ENCODE data around the gene TMEM196. TPM values are rescaled to one million over a fixed set of nuclear protein-coding genes. Genes with fewer than 3 reads are reported as not detected.

TMEM196 gene
- total and polyA plus RNA-seq, 8 donors, result 0.19 to 5.2 (median 0.66) TPM

GRCh38 chr7:19744075-19744474 is 29.3 kb downstream of the TMEM196 start:
- WGBS, 2 donors, result 21 to 40% methylated on average over 1 of the region's 1 CpG
- no peak overlapping the region for H3K27ac ChIP-seq
- H3K4me3 ChIP-seq, result no peak overlapping the region
- TF ChIP-seq CTCF (IDR thresholded peaks at IDR 0.05), result no peak
- H3K4me1 ChIP-seq, result peaks cover 0 to 4% (median 0%) of the 10 kb centered on the region in 3 donors
- no peaks in the 10 kb centered on the region for H3K27me3 ChIP-seq
- H3K9me3 ChIP-seq, result no peaks in the 10 kb centered on the region
- ATAC-seq (no peak), FAIRE-seq (no peak), DNase-seq (no peak)
- H3K36me3 ChIP-seq, result no peaks in the 10 kb centered on the region
- intact Hi-C loops (cut with DNase I), result no loop called here

GRCh38 chr7:19728716-19729115 is 44.7 kb downstream of the TMEM196 start:
- H3K9me3 ChIP-seq, result no peaks in the 10 kb centered on the region
- TF ChIP-seq CTCF (IDR thresholded peaks at IDR 0.05), result no peak
- intact Hi-C loops (cut with DNase I), result no loop called here
- ATAC-seq, result no peak
- H3K4me1 ChIP-seq, result no peaks in the 10 kb centered on the region
- DNase-seq, result no peak
- peaks cover 0 to 4% (median 0%) of the 10 kb centered on the region in 4 donors for H3K27me3 ChIP-seq
- H3K36me3 ChIP-seq, result no peaks in the 10 kb centered on the region
- WGBS, 2 donors, result 68 to 78% methylated on average over 3 of the region's 3 CpGs
- H3K4me3 ChIP-seq, result no peak overlapping the region
- H3K27ac ChIP-seq, result no peak overlapping the region
- FAIRE-seq, result no peak

GRCh38 chr7:19725770-19726169 is 47.6 kb downstream of the TMEM196 start:
- 53 to 60% methylated on average over 5 of the region's 5 CpGs for WGBS, 2 donors
- H3K9me3 ChIP-seq, result no peaks in the 10 kb centered on the region
- H3K4me3 ChIP-seq, result no peak overlapping the region
- no peaks in the 10 kb centered on the region for H3K4me1 ChIP-seq
- ATAC-seq (no peak), DNase-seq (no peak), FAIRE-seq (no peak)
- H3K27ac ChIP-seq, result no peak overlapping the region
- intact Hi-C loops (cut with DNase I), result no loop called here
- TF ChIP-seq CTCF (IDR thresholded peaks at IDR 0.05), result no peak
- H3K27me3 ChIP-seq, result peaks cover 0 to 4% (median 0%) of the 10 kb centered on the region in 4 donors
- no peaks in the 10 kb centered on the region for H3K36me3 ChIP-seq

- intact Hi-C loops (cut with DNase I), result loop anchor here in 1 of 3 donors (10.0 kb wide), 1 partner anchor 879 kb away; no protein-coding TSS in a partner anchor
- no peak for DNase-seq
- 21% methylated on average over 1 of the region's 1 CpG for WGBS, 2 donors
- H3K27ac ChIP-seq, result no peak overlapping the region
- H3K27me3 ChIP-seq, result no peaks in the 10 kb centered on the region
- no peak overlapping the region for H3K4me3 ChIP-seq
- no peak for ATAC-seq
- TF ChIP-seq CTCF (IDR thresholded peaks at IDR 0.05), result no peak
- H3K36me3 ChIP-seq, result no peaks in the 10 kb centered on the region
- H3K9me3 ChIP-seq, result no peaks in the 10 kb centered on the region
- no peak for FAIRE-seq
- H3K4me1 ChIP-seq, result no peaks in the 10 kb centered on the region
Observed at GRCh38 chr7:19715499-19715898, 57.9 kb downstream of the TMEM196 start.

DNA sequence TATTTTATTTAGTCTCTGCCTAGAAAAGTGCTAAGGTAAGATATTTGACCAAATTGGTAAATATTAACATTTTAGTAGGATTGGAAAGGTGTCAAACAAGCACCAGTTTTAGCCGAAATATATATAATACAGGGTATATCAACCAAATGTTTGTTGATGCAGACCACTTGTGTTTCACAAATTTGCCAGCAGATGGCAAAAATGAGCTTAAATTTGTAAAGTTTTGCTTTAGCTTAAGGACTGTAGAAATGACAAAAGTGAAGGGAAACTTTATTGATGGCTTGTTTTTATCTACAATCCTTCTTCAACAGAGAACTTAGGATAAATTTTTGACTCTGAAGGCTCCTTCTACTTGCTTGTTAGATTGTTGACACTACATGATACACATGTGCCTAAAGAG is 59.7 kb downstream of the TMEM196 start:
- Histone ChIP-seq H3K4me1 (peaks cover 0 to 6% (median 4%) of the 10 kb centered on the region in 3 donors), H3K4me3 (no peak overlapping the region), H3K27ac (no peak overlapping the region), H3K27me3 (no peaks in the 10 kb centered on the region), H3K9me3 (no peaks in the 10 kb centered on the region), H3K36me3 (no peaks in the 10 kb centered on the region)
- TF ChIP-seq CTCF (IDR thresholded peaks at IDR 0.05), result peak; percentile 20 to 37 (median 24)
- DNase-seq (peak in 1 of 6 donors; percentile 26), FAIRE-seq (peak; percentile 68), ATAC-seq (no peak)
- 19 to 26% methylated on average over 1 of the region's 1 CpG for WGBS, 2 donors
- intact Hi-C loops (cut with DNase I), result loop anchor here in 1 of 3 donors (10.0 kb wide), 1 partner anchor 881 kb away; no protein-coding TSS in a partner anchor

Measured in pancreas (tissue), 10 donors.